IPS-20b (cell line): Measurements from ENCODE around the gene SPOPL.
"Not testable (repeated sequence)": the region's sequence is repeated elsewhere in the genome, so short reads cannot be mapped to it uniquely, and the experiment has no call there.

ENCODE experiments used
- H3K27ac ChIP-seq: one replicate; pipeline ENCODE4 v1.5.1; 2013; ENCODE audit warnings: low read length
- H3K27me3 ChIP-seq: 2 replicates; pipeline ENCODE4 v1.6.1; 2013; ENCODE audit warnings: mild to moderate bottlenecking, low read length, inconsistent platforms; ENCODE audit not compliant: insufficient read depth
- H3K36me3 ChIP-seq: 2 replicates; pipeline ENCODE4 v1.6.1; 2013; ENCODE audit warnings: low read depth, mild to moderate bottlenecking, inconsistent platforms, low read length, moderate library complexity; ENCODE audit not compliant: insufficient read depth
- H3K4me1 ChIP-seq: 2 replicates; pipeline ENCODE4 v1.6.1; 2013; ENCODE audit warnings: mild to moderate bottlenecking, control low read depth, inconsistent platforms, low read length, moderate library complexity; ENCODE audit not compliant: insufficient read depth
- H3K4me3 ChIP-seq: 2 replicates; pipeline ENCODE4 v1.5.1; 2013; ENCODE audit warnings: mild to moderate bottlenecking, low read length, inconsistent platforms
- H3K9ac ChIP-seq: 2 replicates; pipeline ENCODE4 v1.6.1; 2013; ENCODE audit warnings: low read depth, mild to moderate bottlenecking, inconsistent platforms, low read length, moderate library complexity
- H3K9me3 ChIP-seq: 2 replicates; pipeline ENCODE4 v1.6.1; 2013; ENCODE audit warnings: mild to moderate bottlenecking, low read depth, low read length, inconsistent platforms; ENCODE audit not compliant: insufficient read depth

The SPOPL gene

DNA sequence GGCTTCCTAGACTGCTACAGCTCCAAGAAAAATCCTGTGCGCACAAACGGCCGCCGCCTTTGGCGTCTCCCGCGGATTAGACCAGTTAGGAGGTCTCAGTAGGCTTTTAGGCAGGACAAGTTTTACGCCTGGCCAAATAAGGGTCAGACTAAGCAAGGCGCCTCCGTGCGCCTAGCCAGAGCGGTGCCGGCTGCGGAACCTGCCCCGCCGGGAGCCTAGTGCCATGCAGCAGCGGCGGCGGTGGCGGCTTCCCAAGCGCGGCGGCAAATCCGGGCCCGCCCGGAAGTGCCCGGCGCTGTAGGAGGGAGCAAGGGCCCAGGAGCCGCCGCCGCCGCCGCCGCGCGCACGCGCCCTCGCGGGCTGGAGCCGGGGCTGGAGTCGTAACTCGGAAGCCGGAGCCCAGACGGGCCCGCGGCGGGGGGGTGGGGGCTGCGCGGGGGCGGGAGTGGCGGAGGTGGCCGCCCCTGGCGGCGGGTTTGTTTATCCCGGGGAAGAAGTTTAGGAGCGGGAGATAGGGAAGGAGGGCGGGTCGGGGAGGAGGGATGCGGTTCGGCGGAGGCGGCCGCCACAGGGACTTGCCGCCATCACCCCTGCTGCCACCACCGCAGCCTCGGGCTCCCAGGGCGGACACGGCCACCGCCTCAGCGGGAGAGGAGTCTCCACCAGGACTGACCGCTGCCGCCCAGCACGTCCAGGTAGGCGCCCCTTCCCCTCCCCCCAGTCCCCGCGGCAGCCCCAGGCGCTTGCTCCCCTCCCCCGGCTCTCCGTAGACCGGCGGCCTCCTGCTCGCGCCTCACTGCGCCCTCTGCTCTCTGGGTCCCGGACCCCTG lies at the start of gene SPOPL:
TSS of gene SPOPL (plus strand) at position 346 of the 830 bp plus-strand sequence. CDS start 48,447 bp downstream, outside the sequence.
- Histone ChIP-seq H3K9me3 (no peaks in the 10 kb centered on the region), H3K27ac (peak within 1 kb of the TSS; percentile 89), H3K27me3 (no peaks in the 10 kb centered on the region), H3K36me3 (no peaks in the 10 kb centered on the region), H3K9ac (peak within 1 kb of the TSS; percentile 97), H3K4me3 (peak within 1 kb of the TSS; percentile 100), H3K4me1 (peaks cover 24% of the 10 kb centered on the region)

DNA sequence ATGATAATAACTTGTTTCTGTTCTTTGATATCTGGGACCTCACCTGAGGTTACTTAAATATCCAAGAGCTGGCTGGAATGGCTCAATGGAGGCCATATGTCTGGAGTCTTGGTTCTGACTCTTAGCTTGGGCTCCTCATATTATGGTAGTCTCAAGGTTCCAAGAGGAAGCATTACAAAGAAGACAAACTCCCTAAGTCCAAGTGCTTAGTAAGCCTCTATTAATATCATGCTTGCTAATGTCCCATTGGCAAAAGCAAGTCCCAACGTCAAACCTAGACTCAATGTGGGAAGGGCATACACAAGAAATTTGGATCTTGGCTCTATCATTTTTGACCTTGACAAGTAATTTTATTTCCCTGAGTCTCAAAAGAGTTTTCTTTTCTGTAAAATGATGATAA lies 49.2 kb upstream of the SPOPL start:
- no peaks in the 10 kb centered on the region for H3K9me3 ChIP-seq
- no peaks in the 10 kb centered on the region for H3K4me1 ChIP-seq
- no peak overlapping the region for H3K9ac ChIP-seq
- no peaks in the 10 kb centered on the region for H3K27me3 ChIP-seq
- H3K4me3 ChIP-seq: no peak overlapping the region
- no peak overlapping the region for H3K27ac ChIP-seq
- H3K36me3 ChIP-seq: no peaks in the 10 kb centered on the region

DNA sequence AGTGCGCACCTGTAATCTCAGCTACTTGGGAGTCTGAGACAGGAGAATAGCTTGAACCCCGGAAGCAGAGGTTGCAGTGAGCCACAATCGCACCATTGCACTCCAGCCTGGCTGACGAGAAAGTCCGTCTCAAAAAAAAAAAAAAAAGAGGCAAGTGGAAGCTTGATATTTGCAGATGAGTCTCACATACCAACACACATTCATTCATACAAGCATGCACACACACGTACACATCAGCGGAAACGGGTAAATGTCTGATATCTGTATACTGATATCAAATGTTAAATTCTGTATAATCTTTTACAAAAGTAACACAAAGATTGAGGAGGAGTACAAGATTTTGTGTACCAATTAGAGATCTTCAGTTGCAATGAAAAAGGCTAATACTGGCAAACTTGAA lies 47.8 kb upstream of the SPOPL start:
- no peak overlapping the region for H3K27ac ChIP-seq
- H3K4me3 ChIP-seq: no peak overlapping the region
- H3K9me3 ChIP-seq: no peaks in the 10 kb centered on the region
- no peaks in the 10 kb centered on the region for H3K4me1 ChIP-seq
- no peak overlapping the region for H3K9ac ChIP-seq
- no peaks in the 10 kb centered on the region for H3K36me3 ChIP-seq
- H3K27me3 ChIP-seq: no peaks in the 10 kb centered on the region

DNA sequence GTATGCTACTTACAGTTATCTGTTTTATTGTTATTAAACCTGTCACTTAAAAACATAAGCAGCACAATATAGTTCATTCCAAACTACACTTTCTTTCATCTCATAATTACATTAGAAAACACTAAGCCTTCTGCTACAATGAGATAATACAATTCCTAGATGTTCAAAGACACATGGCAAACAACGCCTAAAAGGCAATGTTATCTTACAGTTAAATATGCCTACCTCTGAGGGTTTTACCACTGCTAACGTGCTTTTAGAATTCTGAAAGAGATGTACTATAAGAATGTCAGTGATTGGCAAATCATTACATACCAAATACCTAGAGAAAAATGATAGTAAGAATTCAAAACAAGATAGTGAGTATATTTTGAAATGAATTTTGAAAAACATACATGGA lies 46.8 kb upstream of the SPOPL start:
- Histone ChIP-seq H3K9ac (no peak overlapping the region), H3K27ac (no peak overlapping the region), H3K9me3 (no peaks in the 10 kb centered on the region), H3K4me3 (no peak overlapping the region), H3K27me3 (no peaks in the 10 kb centered on the region), H3K4me1 (no peaks in the 10 kb centered on the region), H3K36me3 (no peaks in the 10 kb centered on the region)

DNA sequence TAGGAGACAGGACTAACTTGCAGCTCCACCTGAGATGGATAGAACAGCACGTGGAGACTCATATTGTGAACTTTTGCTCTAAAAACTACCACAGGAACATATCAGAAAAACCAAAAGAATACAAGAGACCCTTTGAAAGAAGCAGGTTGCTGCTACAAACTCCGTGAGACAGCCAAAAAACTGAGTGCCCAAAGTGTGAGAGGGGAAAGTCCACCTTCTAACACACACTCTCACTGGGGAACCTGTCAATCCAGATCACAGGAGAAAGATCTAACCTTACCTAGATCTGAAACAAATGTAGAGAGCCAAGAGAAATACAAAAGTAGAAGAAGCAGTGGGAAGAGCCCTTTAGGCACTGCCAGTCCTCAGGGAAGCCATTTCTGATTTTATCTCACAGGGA lies 46.3 kb upstream of the SPOPL start:
- no peaks in the 10 kb centered on the region for H3K36me3 ChIP-seq
- no peaks in the 10 kb centered on the region for H3K4me1 ChIP-seq
- H3K9ac ChIP-seq: no peak overlapping the region
- no peak overlapping the region for H3K4me3 ChIP-seq
- no peaks in the 10 kb centered on the region for H3K27me3 ChIP-seq
- no peaks in the 10 kb centered on the region for H3K9me3 ChIP-seq
- H3K27ac ChIP-seq: no peak overlapping the region

DNA sequence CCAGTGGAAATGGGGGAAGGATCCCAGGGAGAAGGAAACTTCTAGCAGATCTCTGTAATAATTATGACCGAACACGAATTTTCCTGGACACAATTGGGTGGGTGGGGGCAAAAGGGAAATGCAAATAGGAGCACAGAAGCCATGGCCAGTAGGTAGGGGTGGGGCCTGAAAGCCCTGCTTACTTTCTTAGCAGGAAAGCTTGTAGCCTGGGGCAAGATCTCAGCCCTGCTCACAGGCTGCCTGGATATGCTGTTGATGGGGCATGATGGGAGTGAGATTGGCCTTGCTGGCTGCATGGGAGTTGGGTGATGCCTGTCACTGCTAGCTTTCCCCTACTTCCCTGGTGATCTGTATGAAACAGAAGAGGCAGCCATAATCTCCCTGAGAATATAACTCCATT lies 45.9 kb upstream of the SPOPL start:
- no peaks in the 10 kb centered on the region for H3K36me3 ChIP-seq
- no peak overlapping the region for H3K4me3 ChIP-seq
- no peak overlapping the region for H3K9ac ChIP-seq
- H3K27ac ChIP-seq: no peak overlapping the region
- H3K4me1 ChIP-seq: no peaks in the 10 kb centered on the region
- no peaks in the 10 kb centered on the region for H3K9me3 ChIP-seq
- H3K27me3 ChIP-seq: no peaks in the 10 kb centered on the region

DNA sequence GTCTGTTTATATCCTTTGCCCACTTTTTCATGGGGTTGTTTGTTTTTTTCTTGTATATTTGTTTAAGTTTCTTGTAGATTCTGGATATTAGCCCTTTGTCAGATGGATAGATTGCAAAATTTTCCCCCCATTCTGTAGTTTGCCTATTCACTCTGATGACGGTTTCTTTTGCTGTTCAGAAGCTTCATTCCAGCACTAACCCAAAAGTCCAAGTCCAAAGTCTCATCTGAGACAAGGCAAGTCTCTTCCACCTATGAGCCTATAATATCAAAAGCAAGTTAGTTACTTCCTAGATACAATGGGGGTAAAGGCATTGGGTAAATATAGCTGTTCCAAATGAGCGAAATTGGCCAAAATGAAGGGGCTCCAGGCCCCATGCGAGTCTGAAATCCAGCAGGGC lies 38.9 kb upstream of the SPOPL start:
- H3K4me1 ChIP-seq, H3K27me3 ChIP-seq, H3K27ac ChIP-seq, H3K36me3 ChIP-seq, H3K4me3 ChIP-seq, H3K9ac ChIP-seq: not testable (repeated sequence)
- peaks cover 13% of the 10 kb centered on the region; the same call in 1 of the 2 replicates for H3K9me3 ChIP-seq

DNA sequence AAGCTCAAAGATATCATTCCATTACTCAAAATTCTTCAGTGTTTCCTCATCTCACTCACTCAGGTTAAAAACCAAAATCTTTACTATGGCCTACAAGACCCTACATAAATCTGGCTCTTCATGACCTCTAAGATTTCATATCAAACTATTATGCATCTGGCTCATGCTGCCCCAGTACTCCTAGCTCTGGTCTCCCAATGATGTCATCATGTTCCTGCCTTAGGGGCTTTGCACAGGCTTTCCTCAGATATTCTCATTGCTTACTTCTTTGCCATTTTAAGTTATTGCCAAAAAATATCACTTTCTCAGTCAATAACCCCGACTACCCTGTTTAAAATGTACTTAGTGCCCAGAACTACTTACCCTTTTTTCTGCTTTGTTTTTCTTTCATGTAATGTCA lies 33.0 kb upstream of the SPOPL start:
- Histone ChIP-seq H3K9ac (no peak overlapping the region), H3K4me1 (no peaks in the 10 kb centered on the region), H3K9me3 (peaks cover under 1% of the 10 kb centered on the region; the same call in 1 of the 2 replicates), H3K27me3 (no peaks in the 10 kb centered on the region), H3K36me3 (no peaks in the 10 kb centered on the region), H3K27ac (no peak overlapping the region), H3K4me3 (no peak overlapping the region)

DNA sequence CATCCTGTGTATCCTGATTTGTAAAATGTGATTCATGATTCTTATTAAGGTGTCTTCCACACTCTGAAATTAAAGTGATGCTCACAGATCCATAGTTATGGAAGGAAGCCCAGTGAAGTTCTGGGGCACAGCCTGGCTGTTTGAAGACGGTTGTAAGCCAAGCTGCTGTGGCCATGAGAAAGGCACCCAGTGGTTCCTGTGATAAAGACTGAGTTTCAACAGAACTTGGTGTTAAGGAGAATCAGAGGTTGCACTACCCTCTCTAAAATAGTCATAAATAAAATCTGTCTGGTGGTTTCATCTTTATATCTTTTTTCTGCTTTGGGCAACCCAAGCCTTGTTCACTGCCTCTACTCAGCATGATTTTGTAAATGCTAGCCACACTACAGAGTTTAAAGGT lies 32.2 kb upstream of the SPOPL start:
- H3K4me1 ChIP-seq: no peaks in the 10 kb centered on the region
- H3K27me3 ChIP-seq: no peaks in the 10 kb centered on the region
- H3K4me3 ChIP-seq: no peak overlapping the region
- H3K9me3 ChIP-seq: no peaks in the 10 kb centered on the region
- H3K27ac ChIP-seq: no peak overlapping the region
- H3K9ac ChIP-seq: no peak overlapping the region
- no peaks in the 10 kb centered on the region for H3K36me3 ChIP-seq

DNA sequence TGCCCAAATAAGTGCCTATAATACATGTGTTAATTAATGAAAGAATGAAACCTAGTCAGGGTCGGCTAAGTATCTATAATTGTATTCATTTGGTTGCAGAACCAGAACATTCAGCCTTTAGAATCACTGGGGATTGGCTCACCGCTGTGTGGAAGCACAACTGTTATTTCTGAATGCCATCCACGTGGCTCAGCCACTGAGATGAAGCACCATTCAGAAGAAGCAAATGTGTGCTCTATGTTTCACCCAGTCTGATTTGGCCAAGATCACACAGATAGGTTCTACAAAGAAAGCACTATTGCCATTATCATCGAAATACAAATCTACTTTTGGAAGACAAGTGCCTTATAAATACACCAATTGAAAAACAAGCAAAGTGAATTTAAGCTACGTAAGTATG lies 30.6 kb upstream of the SPOPL start:
- Histone ChIP-seq H3K4me1 (no peaks in the 10 kb centered on the region), H3K9ac (no peak overlapping the region), H3K4me3 (no peak overlapping the region), H3K27me3 (no peaks in the 10 kb centered on the region), H3K36me3 (no peaks in the 10 kb centered on the region), H3K9me3 (no peaks in the 10 kb centered on the region), H3K27ac (no peak overlapping the region)

DNA sequence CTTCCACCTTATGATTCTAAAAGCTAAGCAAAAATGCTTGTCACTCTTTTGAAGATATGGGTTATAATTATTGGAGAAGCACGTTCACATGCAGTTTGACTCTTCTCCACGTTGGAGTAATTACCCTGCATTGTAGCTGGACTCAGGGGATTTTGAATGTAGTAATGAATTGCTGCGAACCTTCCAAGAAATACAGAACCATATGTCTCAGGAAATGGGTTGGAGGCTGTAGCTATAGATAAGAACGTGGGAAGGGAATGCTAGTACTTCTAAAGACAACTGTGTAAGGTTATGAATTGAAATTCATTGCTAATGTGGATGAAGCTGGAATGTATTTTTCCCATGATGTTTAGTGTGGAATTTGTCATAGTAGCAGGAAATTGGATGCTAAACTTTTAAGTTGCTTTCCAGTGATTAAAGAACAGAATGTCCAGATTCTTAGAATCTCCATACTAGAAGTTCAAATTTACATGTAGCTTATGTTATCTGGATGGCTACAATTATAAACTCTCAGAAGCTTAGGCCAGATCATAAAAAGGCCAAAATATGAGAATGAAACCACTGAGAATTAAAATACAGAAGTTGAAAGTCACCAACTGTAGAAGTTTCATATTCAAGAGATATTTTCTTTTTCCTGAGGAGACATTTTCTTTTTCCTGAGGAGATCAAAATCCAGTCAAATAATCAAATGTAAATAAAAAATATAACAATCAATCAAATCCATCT lies 27.3 kb upstream of the SPOPL start:
- H3K9ac ChIP-seq: no peak overlapping the region
- no peaks in the 10 kb centered on the region for H3K36me3 ChIP-seq
- no peaks in the 10 kb centered on the region for H3K27me3 ChIP-seq
- no peaks in the 10 kb centered on the region for H3K4me1 ChIP-seq
- no peak overlapping the region for H3K4me3 ChIP-seq
- no peak overlapping the region for H3K27ac ChIP-seq
- no peaks in the 10 kb centered on the region for H3K9me3 ChIP-seq

DNA sequence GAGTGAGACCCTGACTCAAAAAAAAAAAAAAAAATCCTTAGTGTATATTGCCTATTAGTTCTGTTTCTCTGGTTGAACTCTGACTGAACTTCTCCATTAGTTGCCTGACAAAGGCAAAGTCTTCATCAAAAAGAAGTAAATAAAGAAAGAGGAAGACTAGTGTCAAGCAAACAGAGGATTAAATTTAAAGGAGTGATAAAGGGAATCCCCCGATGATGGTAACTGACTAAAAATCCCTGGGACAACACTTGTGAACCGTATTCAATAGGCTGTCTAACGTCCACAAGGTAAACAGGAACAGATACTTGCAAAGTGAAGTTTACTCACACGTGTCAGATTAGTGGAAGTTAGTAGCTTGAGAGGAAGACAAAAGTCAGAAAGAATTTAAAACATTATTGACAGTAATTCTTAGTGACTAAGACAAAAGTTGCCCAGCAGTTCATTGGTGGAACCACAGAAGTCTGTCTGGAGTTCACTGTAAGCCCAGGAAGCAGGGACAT lies 26.2 kb upstream of the SPOPL start:
- Histone ChIP-seq H3K4me3 (no peak overlapping the region), H3K27ac (no peak overlapping the region), H3K4me1 (no peaks in the 10 kb centered on the region), H3K27me3 (no peaks in the 10 kb centered on the region), H3K36me3 (no peaks in the 10 kb centered on the region), H3K9ac (no peak overlapping the region), H3K9me3 (no peaks in the 10 kb centered on the region)
